Smooth muscle cell (in vitro differentiated cells): ENCODE data around the gene PTGFR. TPM values are rescaled to one million over a fixed set of nuclear protein-coding genes. Genes with fewer than 3 reads are reported as not detected.

Experiments used
- DNase-seq: peaks from one replicate; lab custom pipeline; 2025; ENCODE audit not compliant: unreplicated experiment; lab: John Stamatoyannopoulos, UW
- H2AFZ ChIP-seq: fragments of 200-600 bp; sonication (generic); 2 replicates; pipeline ENCODE4 v1.6.0; 2016; ENCODE audit warnings: antibody characterized with exemption, low read depth, mild to moderate bottlenecking
- H3F3A ChIP-seq: fragments of 200-600 bp; sonication (generic); 2 replicates; pipeline ENCODE4 v1.6.0; 2017; ENCODE audit warnings: antibody characterized with exemption, low read depth
- H3K27ac ChIP-seq: fragments of 200-600 bp; sonication (generic); 2 replicates; pipeline ENCODE4 v1.5.1; 2016; ENCODE audit warnings: low read depth, mild to moderate bottlenecking
- H3K27me3 ChIP-seq: fragments of 200-600 bp; sonication (generic); 2 replicates; pipeline ENCODE4 v1.6.1; 2016; ENCODE audit warnings: low read depth, mild to moderate bottlenecking
- H3K36me3 ChIP-seq: fragments of 200-600 bp; sonication (generic); 2 replicates; pipeline ENCODE4 v1.5.1; 2016; ENCODE audit warnings: low read depth
- H3K4me1 ChIP-seq: fragments of 200-600 bp; sonication (generic); 2 replicates; pipeline ENCODE4 v1.5.1; 2016; ENCODE audit warnings: low read depth
- H3K4me2 ChIP-seq: fragments of 200-600 bp; sonication (generic); 2 replicates; pipeline ENCODE4 v1.6.0; 2016; ENCODE audit warnings: mild to moderate bottlenecking
- H3K4me3 ChIP-seq: fragments of 200-600 bp; sonication (generic); 2 replicates; pipeline ENCODE4 v1.5.1; 2016; ENCODE audit warnings: mild to moderate bottlenecking
- H3K79me2 ChIP-seq: fragments of 200-600 bp; sonication (generic); 2 replicates; pipeline ENCODE4 v1.6.0; 2016; ENCODE audit warnings: low read depth, mild to moderate bottlenecking
- H3K9ac ChIP-seq: fragments of 200-600 bp; sonication (generic); 2 replicates; pipeline ENCODE4 v1.6.0; 2016; ENCODE audit warnings: low read depth
- H3K9me3 ChIP-seq: fragments of 200-600 bp; sonication (generic); replicated peaks from 2 replicates; pipeline ENCODE4 v1.5.1; 2016; ENCODE audit warnings: low read depth
- H4K20me1 ChIP-seq: fragments of 200-600 bp; sonication (generic); 2 replicates; pipeline ENCODE4 v1.6.0; 2016; ENCODE audit warnings: low read depth
- WGBS: methylation state at CpG from one replicate; pipeline ENCODE4 v1.1.7; 2016; ENCODE audit warnings: low lambda C conversion rate; 5-methylcytosine and 5-hydroxymethylcytosine counted together
- polyA plus RNA-seq: library from polyadenylated mRNA; unstranded; fragments of >200 nt; fragmentation: Nextera tagmentation; extraction: Ambion mirVana; gene quantifications from 2 replicates; pipeline ENCODE4 v1.2.1, GENCODE V29; 2016
- total RNA-seq: library from RNA; depleted of rRNA; stranded (reverse); fragments of >200 nt; gene quantifications from 2 replicates; pipeline ENCODE4 v1.2.3, GENCODE V29; 2014
- TF ChIP-seq, protein P1 (sequence below): fragments of 200-600 bp; sonication (generic); IDR thresholded peaks from 2 replicates; pipeline ENCODE4 v1.5.1; 2017; ENCODE audit warnings: borderline replicate concordance, mild to moderate bottlenecking, antibody characterized with exemption; ENCODE audit not compliant: insufficient read depth, poor library complexity, severe bottlenecking

Gene PTGFR
- total and polyA plus RNA-seq, 2 experiments from 2014 or later: 3.0 to 6.8 TPM

DNA sequence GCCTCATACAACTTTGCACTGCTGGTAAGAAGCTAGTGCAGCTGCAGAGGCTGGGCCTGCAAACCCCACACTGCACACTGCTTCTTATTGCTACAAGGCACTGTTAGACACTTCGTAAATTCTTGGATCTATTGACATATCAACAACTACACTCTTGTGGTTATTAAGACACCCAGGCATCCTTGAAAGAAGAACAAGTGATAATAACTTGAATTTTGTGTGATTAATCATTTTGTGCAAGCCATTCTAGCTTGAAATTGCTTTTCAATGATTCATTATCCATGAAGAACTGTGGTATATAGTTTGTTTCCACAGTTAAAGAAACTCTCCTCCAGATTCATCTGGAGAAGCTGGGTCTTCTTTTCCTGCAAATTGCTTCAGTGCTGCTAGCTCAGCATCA is 95.8 kb downstream of the PTGFR start:
- no peak overlapping the region for H2AFZ ChIP-seq
- H4K20me1 ChIP-seq: no peaks in the 10 kb centered on the region
- H3K4me2 ChIP-seq: no peak overlapping the region
- H3F3A ChIP-seq: no peaks in the 10 kb centered on the region
- no peak overlapping the region for H3K9ac ChIP-seq
- no peak overlapping the region for H3K27ac ChIP-seq
- H3K9me3 ChIP-seq: no peaks in the 10 kb centered on the region
- H3K4me3 ChIP-seq: no peak overlapping the region
- no peaks in the 10 kb centered on the region for H3K4me1 ChIP-seq
- H3K36me3 ChIP-seq: no peaks in the 10 kb centered on the region
- peaks cover 7% of the 10 kb centered on the region for H3K27me3 ChIP-seq
- no peak for DNase-seq
- TF ChIP-seq, protein P1, sequence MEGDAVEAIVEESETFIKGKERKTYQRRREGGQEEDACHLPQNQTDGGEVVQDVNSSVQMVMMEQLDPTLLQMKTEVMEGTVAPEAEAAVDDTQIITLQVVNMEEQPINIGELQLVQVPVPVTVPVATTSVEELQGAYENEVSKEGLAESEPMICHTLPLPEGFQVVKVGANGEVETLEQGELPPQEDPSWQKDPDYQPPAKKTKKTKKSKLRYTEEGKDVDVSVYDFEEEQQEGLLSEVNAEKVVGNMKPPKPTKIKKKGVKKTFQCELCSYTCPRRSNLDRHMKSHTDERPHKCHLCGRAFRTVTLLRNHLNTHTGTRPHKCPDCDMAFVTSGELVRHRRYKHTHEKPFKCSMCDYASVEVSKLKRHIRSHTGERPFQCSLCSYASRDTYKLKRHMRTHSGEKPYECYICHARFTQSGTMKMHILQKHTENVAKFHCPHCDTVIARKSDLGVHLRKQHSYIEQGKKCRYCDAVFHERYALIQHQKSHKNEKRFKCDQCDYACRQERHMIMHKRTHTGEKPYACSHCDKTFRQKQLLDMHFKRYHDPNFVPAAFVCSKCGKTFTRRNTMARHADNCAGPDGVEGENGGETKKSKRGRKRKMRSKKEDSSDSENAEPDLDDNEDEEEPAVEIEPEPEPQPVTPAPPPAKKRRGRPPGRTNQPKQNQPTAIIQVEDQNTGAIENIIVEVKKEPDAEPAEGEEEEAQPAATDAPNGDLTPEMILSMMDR: no peak
- H3K79me2 ChIP-seq: no peaks in the 10 kb centered on the region
- WGBS: 50% methylated on average over 1 of the region's 1 CpG

DNA sequence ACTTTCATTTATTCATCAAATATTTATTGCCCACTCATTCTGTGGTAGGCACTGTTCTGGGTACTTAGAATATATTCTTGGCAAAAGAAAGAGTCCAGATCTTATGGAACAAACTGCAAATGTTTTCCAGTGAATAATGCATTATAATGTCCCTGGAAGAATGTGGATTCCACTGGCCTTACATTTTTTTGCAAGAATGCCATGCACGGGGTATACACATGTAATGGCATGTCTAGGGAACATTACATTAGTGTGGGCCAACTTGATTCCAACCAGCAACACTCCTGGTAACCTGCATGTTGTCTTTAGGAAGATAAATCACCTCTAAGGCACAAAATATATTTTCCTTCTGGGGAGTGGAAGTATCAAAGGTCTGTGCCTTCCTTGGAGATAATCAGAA is 96.4 kb downstream of the PTGFR start:
- H2AFZ ChIP-seq: no peak overlapping the region
- H3K4me2 ChIP-seq: no peak overlapping the region
- H3K79me2 ChIP-seq: no peaks in the 10 kb centered on the region
- H3K9ac ChIP-seq: no peak overlapping the region
- H3K9me3 ChIP-seq: no peaks in the 10 kb centered on the region
- TF ChIP-seq, protein P1: no peak
- no peaks in the 10 kb centered on the region for H3K36me3 ChIP-seq
- H4K20me1 ChIP-seq: no peaks in the 10 kb centered on the region
- no peak for DNase-seq
- H3F3A ChIP-seq: no peaks in the 10 kb centered on the region
- WGBS: 90% methylated on average over 1 of the region's 1 CpG
- peaks cover 7% of the 10 kb centered on the region for H3K27me3 ChIP-seq
- no peak overlapping the region for H3K4me3 ChIP-seq
- no peaks in the 10 kb centered on the region for H3K4me1 ChIP-seq
- no peak overlapping the region for H3K27ac ChIP-seq

Other genes with a start within 250 kb of the PTGFR start
- gene IFI44L, start 129.5 kb downstream of the PTGFR start, total RNA-seq: not detected in 2 replicates
- not detected in 2 replicates for gene IFI44L, start 129.5 kb downstream of the PTGFR start, polyA plus RNA-seq
- gene IFI44, start 158.9 kb downstream of the PTGFR start, total RNA-seq: 0.27 TPM in 1 of 2 replicates, not detected in the other
- gene IFI44, start 158.9 kb downstream of the PTGFR start, polyA plus RNA-seq: 0.71 TPM in 1 of 2 replicates, not detected in the other